HEK293 (cell line): ENCODE measurements around the gene HP.

Source experiments
- MEIS1 ChIP-seq: sonication (generic); formaldehyde crosslinking; IDR thresholded peaks from 2 replicates; pipeline ENCODE4 v1.8.1; 2022; ENCODE audit warnings: missing genetic modification reagents, mild to moderate bottlenecking, borderline replicate concordance
- TCF7L2 ChIP-seq: IDR thresholded peaks from 2 replicates; pipeline ENCODE4 v1.6.1; 2011; ENCODE audit warnings: low read depth, mild to moderate bottlenecking, inconsistent platforms, low read length, moderate library complexity, borderline replicate concordance
- ZNF302 ChIP-seq: fragments of 450-650 bp; formaldehyde crosslinking; IDR thresholded peaks from 2 replicates; pipeline ENCODE4 v1.5.1; 2016; ENCODE audit warnings: missing biosample characterization, missing genetic modification characterization, low read depth
- TF ChIP-seq, protein P1 (sequence below): fragments of 450-650 bp; formaldehyde crosslinking; IDR thresholded peaks from 2 replicates; pipeline ENCODE4 v1.5.1; 2016; ENCODE audit warnings: missing biosample characterization, missing genetic modification characterization

DNA sequence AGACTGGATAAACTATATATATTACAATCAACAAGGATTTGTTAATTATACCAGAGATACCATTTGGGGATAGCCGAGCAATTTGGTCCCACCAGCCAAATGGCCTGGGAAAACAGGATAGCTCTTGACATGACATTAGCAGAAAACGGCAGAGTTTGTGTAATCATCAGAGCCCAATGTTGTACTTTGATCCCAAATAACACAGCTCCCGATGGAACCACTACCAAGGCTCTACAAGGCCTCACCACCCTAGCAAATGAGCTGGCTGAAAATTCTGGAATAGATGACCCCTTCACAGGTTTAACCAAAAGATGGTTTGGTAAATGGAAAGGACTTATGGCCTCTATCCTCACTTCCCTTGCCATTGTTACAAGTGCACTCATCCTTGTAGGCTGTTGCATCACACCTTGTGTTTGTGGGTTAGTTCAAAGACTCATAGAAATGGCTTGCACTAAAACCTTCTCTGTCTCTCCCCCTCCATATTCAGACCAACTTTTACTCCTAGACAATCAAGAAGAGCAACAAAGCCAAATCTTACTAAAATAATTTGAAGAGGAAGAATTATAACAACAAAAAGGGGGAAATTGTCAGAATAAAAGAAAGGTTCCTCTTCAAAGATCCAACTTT lies 29.6 kb downstream of the HP start:
- TF ChIP-seq, protein P1, sequence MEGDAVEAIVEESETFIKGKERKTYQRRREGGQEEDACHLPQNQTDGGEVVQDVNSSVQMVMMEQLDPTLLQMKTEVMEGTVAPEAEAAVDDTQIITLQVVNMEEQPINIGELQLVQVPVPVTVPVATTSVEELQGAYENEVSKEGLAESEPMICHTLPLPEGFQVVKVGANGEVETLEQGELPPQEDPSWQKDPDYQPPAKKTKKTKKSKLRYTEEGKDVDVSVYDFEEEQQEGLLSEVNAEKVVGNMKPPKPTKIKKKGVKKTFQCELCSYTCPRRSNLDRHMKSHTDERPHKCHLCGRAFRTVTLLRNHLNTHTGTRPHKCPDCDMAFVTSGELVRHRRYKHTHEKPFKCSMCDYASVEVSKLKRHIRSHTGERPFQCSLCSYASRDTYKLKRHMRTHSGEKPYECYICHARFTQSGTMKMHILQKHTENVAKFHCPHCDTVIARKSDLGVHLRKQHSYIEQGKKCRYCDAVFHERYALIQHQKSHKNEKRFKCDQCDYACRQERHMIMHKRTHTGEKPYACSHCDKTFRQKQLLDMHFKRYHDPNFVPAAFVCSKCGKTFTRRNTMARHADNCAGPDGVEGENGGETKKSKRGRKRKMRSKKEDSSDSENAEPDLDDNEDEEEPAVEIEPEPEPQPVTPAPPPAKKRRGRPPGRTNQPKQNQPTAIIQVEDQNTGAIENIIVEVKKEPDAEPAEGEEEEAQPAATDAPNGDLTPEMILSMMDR (tag by site-specific recombination) = no peak
- TF ChIP-seq TCF7L2 (no peak), MEIS1 (CRISPR knock-in tag) (no peak), ZNF302 (tag by site-specific recombination) (no peak)
